Measurements from ENCODE around the gene OSBPL9. TPM values are rescaled to one million over a fixed set of nuclear protein-coding genes. Genes with fewer than 3 reads are reported as not detected.
"Not testable (repeated sequence)": the region's sequence is repeated elsewhere in the genome, so short reads cannot be mapped to it uniquely, and the experiment has no call there.

Gene OSBPL9
- total RNA-seq, 6 experiments from 2014 or later: 39.8 to 54.2 (median 44.8) TPM

GRCh38 chr1:51731998-51732397 is 115.1 kb downstream of the OSBPL9 start:
- no peaks in the 10 kb centered on the region for H3K27me3 Mint-ChIP-seq (ENCODE audit: insufficient read depth)
- DNase-seq: no peak
- no peak overlapping the region for H3K27ac Mint-ChIP-seq
- no peaks in the 10 kb centered on the region for H3K9me3 Mint-ChIP-seq
- no peak overlapping the region for H3K4me3 Mint-ChIP-seq
- no peak for TF ChIP-seq CTCF (IDR thresholded peaks at IDR 0.05)
- H3K36me3 Mint-ChIP-seq (ENCODE audit: low read depth): no peaks in the 10 kb centered on the region
- peaks cover 73% of the 10 kb centered on the region for H3K4me1 Mint-ChIP-seq (ENCODE audit: low read depth)

GRCh38 chr1:51732701-51733425 is 116.0 kb downstream of the OSBPL9 start:
- peak overlapping the region; percentile 4; the same call in 1 of the 2 replicates for H3K27ac Mint-ChIP-seq
- no peaks in the 10 kb centered on the region for H3K27me3 Mint-ChIP-seq (ENCODE audit: insufficient read depth)
- H3K9me3 Mint-ChIP-seq: no peaks in the 10 kb centered on the region
- no peak for DNase-seq
- TF ChIP-seq CTCF (IDR thresholded peaks at IDR 0.05): no peak
- H3K4me3 Mint-ChIP-seq: no peak overlapping the region
- H3K36me3 Mint-ChIP-seq (ENCODE audit: low read depth): no peaks in the 10 kb centered on the region
- H3K4me1 Mint-ChIP-seq (ENCODE audit: low read depth): peaks cover 80% of the 10 kb centered on the region

GRCh38 chr1:51733426-51733774 is 116.5 kb downstream of the OSBPL9 start:
- H3K4me3 Mint-ChIP-seq, H3K27ac Mint-ChIP-seq: not testable (repeated sequence)
- H3K4me1 Mint-ChIP-seq (ENCODE audit: low read depth): peaks cover 79% of the 10 kb centered on the region

GRCh38 chr1:51733793-51734522 is 117.1 kb downstream of the OSBPL9 start:
- H3K36me3 Mint-ChIP-seq (ENCODE audit: low read depth): no peaks in the 10 kb centered on the region
- no peaks in the 10 kb centered on the region for H3K27me3 Mint-ChIP-seq (ENCODE audit: insufficient read depth)
- H3K4me3 Mint-ChIP-seq: no peak overlapping the region
- no peak for TF ChIP-seq CTCF (IDR thresholded peaks at IDR 0.05)
- H3K4me1 Mint-ChIP-seq (ENCODE audit: low read depth): peaks cover 74% of the 10 kb centered on the region
- H3K27ac Mint-ChIP-seq: no peak overlapping the region
- no peaks in the 10 kb centered on the region for H3K9me3 Mint-ChIP-seq
- DNase-seq: no peak

More at GRCh38 chr1:51733426-51733774, 116.5 kb downstream of the OSBPL9 start:
- H3K9me3 Mint-ChIP-seq; H3K36me3 Mint-ChIP-seq (ENCODE audit: low read depth); H3K27me3 Mint-ChIP-seq (ENCODE audit: insufficient read depth); DNase-seq: not testable (repeated sequence)

- H3K4me3 Mint-ChIP-seq: peak overlapping the region; percentile 29
- H3K36me3 Mint-ChIP-seq (ENCODE audit: low read depth): no peaks in the 10 kb centered on the region
- peaks cover 70% of the 10 kb centered on the region for H3K4me1 Mint-ChIP-seq (ENCODE audit: low read depth)
- H3K27ac Mint-ChIP-seq: peak overlapping the region; percentile 66
- DNase-seq: no peak
- TF ChIP-seq CTCF (IDR thresholded peaks at IDR 0.05): no peak
- H3K27me3 Mint-ChIP-seq (ENCODE audit: insufficient read depth): no peaks in the 10 kb centered on the region
- H3K9me3 Mint-ChIP-seq: no peaks in the 10 kb centered on the region
Observed at GRCh38 chr1:51734896-51735745, 118.2 kb downstream of the OSBPL9 start.

Data from HFFc6 (cell line).